GM21723 (cell line): Measurements from ENCODE around the gene USP6.
"Not testable (repeated sequence)": the region's sequence is repeated elsewhere in the genome, so short reads cannot be mapped to it uniquely, and the experiment has no call there.

Source experiments
- ATAC-seq: cut with Tn5 transposase; IDR thresholded peaks from one replicate; pipeline ENCODE4 v1.9.1; 2021; ENCODE audit warnings: mild to moderate bottlenecking, moderate library complexity; ENCODE audit not compliant: unreplicated experiment

Gene USP6

GRCh38 chr17:5183410-5183793, 67.6 kb downstream of the USP6 start:
- no peak for ATAC-seq

GRCh38 chr17:5184288-5184687, 68.5 kb downstream of the USP6 start:
- no peak for ATAC-seq

- ATAC-seq, result peak; percentile 94
Measured at GRCh38 chr17:5191541-5192417, 75.9 kb downstream of the USP6 start, which contains the start of gene ZNF594. Gene ZNF594, minus strand, starts transcription at chr17:5191868. Its CDS starts 7,612 bp downstream, at chr17:5184256.

- ATAC-seq, result no peak
Measured at GRCh38 chr17:5194346-5194745, 78.5 kb downstream of the USP6 start.

- no peak for ATAC-seq
Measured at GRCh38 chr17:5198472-5198871, 82.6 kb downstream of the USP6 start.

- ATAC-seq, result no peak
Measured at GRCh38 chr17:5200360-5200759, 84.5 kb downstream of the USP6 start.

- ATAC-seq, result no peak
Measured at GRCh38 chr17:5201011-5201410, 85.2 kb downstream of the USP6 start.

GRCh38 chr17:5203178-5203907, 87.5 kb downstream of the USP6 start:
- ATAC-seq, result no peak

- no peak for ATAC-seq
Measured at GRCh38 chr17:5203908-5204294, 88.1 kb downstream of the USP6 start.

GRCh38 chr17:5209396-5209795, 93.6 kb downstream of the USP6 start:
- no peak for ATAC-seq

- no peak for ATAC-seq
Measured at GRCh38 chr17:5210091-5210490, 94.3 kb downstream of the USP6 start.

GRCh38 chr17:5210614-5211252, 94.9 kb downstream of the USP6 start:
- no peak for ATAC-seq

GRCh38 chr17:5211458-5211857, 95.6 kb downstream of the USP6 start:
- no peak for ATAC-seq

GRCh38 chr17:5217562-5217961, 101.7 kb downstream of the USP6 start:
- ATAC-seq, result not testable (repeated sequence)

GRCh38 chr17:5219536-5219935, 103.7 kb downstream of the USP6 start:
- ATAC-seq, result no peak

- ATAC-seq, result no peak
Measured at GRCh38 chr17:5220074-5220473, 104.2 kb downstream of the USP6 start.

- ATAC-seq, result not testable (repeated sequence)
Measured at GRCh38 chr17:5221912-5222311, 106.1 kb downstream of the USP6 start.
